ENCODE data around the gene SEMA3F.

GRCh38 chr3:50153782-50154475, 1.2 kb upstream of the SEMA3F start:
- no peak for TF ChIP-seq REST (IDR thresholded peaks at IDR 0.05; ENCODE audit: low read depth)
- no peak for TF ChIP-seq ZBTB7A (IDR thresholded peaks at IDR 0.05; ENCODE audit: low read depth)
- TF ChIP-seq EP300 (IDR thresholded peaks at IDR 0.05; ENCODE audit: borderline replicate concordance): no peak
- TF ChIP-seq TCF12 (IDR thresholded peaks at IDR 0.05; ENCODE audit: low read depth): no peak
- TF ChIP-seq YY1 (IDR thresholded peaks at IDR 0.05; ENCODE audit: low read depth): no peak
- no peak for TF ChIP-seq TAF1 (IDR thresholded peaks at IDR 0.05; ENCODE audit: low read depth)
